H9 (cell line): ENCODE results near the gene PRKCG. TPM values are rescaled to one million over a fixed set of nuclear protein-coding genes. Genes with fewer than 3 reads are reported as not detected.

ENCODE experiments used
- DNase-seq: peaks from one replicate; pipeline ENCODE4 v3.0.0-alpha.2; 2017
- H2AFZ ChIP-seq: one replicate; pipeline ENCODE4 v1.6.1; 2013; ENCODE audit warnings: mild to moderate bottlenecking, low read length, control low read depth, moderate library complexity
- H2AK5ac ChIP-seq: 2 replicates; pipeline ENCODE4 v1.6.1; 2013; ENCODE audit warnings: low read length, control low read depth, mixed read lengths; ENCODE audit not compliant: insufficient read length
- H2BK120ac ChIP-seq: one replicate; pipeline ENCODE4 v1.6.1; 2013; ENCODE audit warnings: low read depth, mild to moderate bottlenecking, low read length, control low read depth, inconsistent platforms; ENCODE audit not compliant: poor library complexity, severe bottlenecking
- H2BK12ac ChIP-seq: 2 replicates; pipeline ENCODE4 v1.6.1; 2013; ENCODE audit warnings: low read length, control low read depth, mixed read lengths, low read depth; ENCODE audit not compliant: insufficient read length
- H2BK15ac ChIP-seq: 2 replicates; pipeline ENCODE4 v1.6.1; 2013; ENCODE audit warnings: low read depth, low read length, control low read depth
- H2BK20ac ChIP-seq: one replicate; pipeline ENCODE4 v1.6.1; 2013; ENCODE audit warnings: low read depth, mild to moderate bottlenecking, low read length, control low read depth, inconsistent platforms; ENCODE audit not compliant: poor library complexity, severe bottlenecking
- H2BK5ac ChIP-seq: 2 replicates; pipeline ENCODE4 v1.6.1; 2013; ENCODE audit warnings: low read length, control low read depth, mixed read lengths; ENCODE audit not compliant: insufficient read length
- H3K14ac ChIP-seq: 2 replicates; pipeline ENCODE4 v1.6.1; 2013; ENCODE audit warnings: low read length, control low read depth; ENCODE audit not compliant: insufficient read depth
- H3K18ac ChIP-seq: 2 replicates; pipeline ENCODE4 v1.6.1; 2013; ENCODE audit warnings: low read depth, mild to moderate bottlenecking, mixed read lengths, low read length, control low read depth; ENCODE audit not compliant: insufficient read length
- H3K23ac ChIP-seq: 2 replicates; pipeline ENCODE4 v1.6.1; 2013; ENCODE audit warnings: low read length, control low read depth, mixed read lengths, low read depth; ENCODE audit not compliant: insufficient read length
- H3K23me2 ChIP-seq: 2 replicates; pipeline ENCODE4 v1.6.1; 2013; ENCODE audit warnings: low read depth, mild to moderate bottlenecking, mixed read lengths, low read length, control low read depth; ENCODE audit not compliant: insufficient read length, poor library complexity, severe bottlenecking
- H3K27ac ChIP-seq: 2 replicates; pipeline ENCODE4 v1.5.1; 2013; ENCODE audit warnings: low read length, control low read depth, mixed read lengths, low read depth; ENCODE audit not compliant: insufficient read length
- H3K27me3 ChIP-seq: 2 replicates; pipeline ENCODE4 v1.6.1; 2013; ENCODE audit warnings: low read length, control low read depth, inconsistent platforms; ENCODE audit not compliant: insufficient read depth
- H3K4ac ChIP-seq: 2 replicates; pipeline ENCODE4 v1.6.1; 2013; ENCODE audit warnings: low read depth, mild to moderate bottlenecking, control low read depth, inconsistent platforms, low read length, moderate library complexity
- H3K4me1 ChIP-seq: 2 replicates; pipeline ENCODE4 v1.6.1; 2013; ENCODE audit warnings: low read length, control low read depth, inconsistent platforms; ENCODE audit not compliant: insufficient read depth
- H3K4me2 ChIP-seq: 2 replicates; pipeline ENCODE4 v1.6.1; 2013; ENCODE audit warnings: low read length, control low read depth, mixed read lengths; ENCODE audit not compliant: insufficient read length, insufficient read depth
- H3K56ac ChIP-seq: 2 replicates; pipeline ENCODE4 v1.6.1; 2013; ENCODE audit warnings: low read depth, mild to moderate bottlenecking, mixed read lengths, low read length, control low read depth; ENCODE audit not compliant: insufficient read length
- H3K79me1 ChIP-seq: 2 replicates; pipeline ENCODE4 v1.6.1; 2013; ENCODE audit warnings: low read depth, mild to moderate bottlenecking, moderate library complexity, low read length, control low read depth, inconsistent platforms; ENCODE audit not compliant: insufficient read depth, poor library complexity, severe bottlenecking
- H3K79me2 ChIP-seq: 2 replicates; pipeline ENCODE4 v1.6.1; 2013; ENCODE audit warnings: low read length, control low read depth, inconsistent platforms; ENCODE audit not compliant: insufficient read depth
- H3K9ac ChIP-seq: 2 replicates; pipeline ENCODE4 v1.6.1; 2013; ENCODE audit warnings: low read length, control low read depth, mixed read lengths; ENCODE audit not compliant: insufficient read length; ENCODE audit errors: extremely low read depth
- H3K9me3 ChIP-seq: one replicate; pipeline ENCODE4 v1.6.1; 2013; ENCODE audit warnings: low read depth, low read length, inconsistent platforms; ENCODE audit not compliant: control insufficient read depth
- H3T11ph ChIP-seq: one replicate; pipeline ENCODE4 v1.6.1; 2013; ENCODE audit warnings: mild to moderate bottlenecking, low read length, control low read depth, inconsistent platforms
- H4K20me1 ChIP-seq: one replicate; pipeline ENCODE4 v1.6.1; 2013; ENCODE audit not compliant: control insufficient read depth, insufficient read length, insufficient read depth
- H4K5ac ChIP-seq: 2 replicates; pipeline ENCODE4 v1.6.1; 2013; ENCODE audit warnings: low read depth, mild to moderate bottlenecking, mixed read lengths, low read length, control low read depth; ENCODE audit not compliant: insufficient read length
- H4K8ac ChIP-seq: replicated peaks from 2 replicates; pipeline ENCODE4 v1.6.1; 2013; ENCODE audit warnings: low read length, control low read depth, mixed read lengths, low read depth; ENCODE audit not compliant: insufficient read length
- H4K91ac ChIP-seq: 2 replicates; pipeline ENCODE4 v1.6.1; 2013; ENCODE audit warnings: low read depth, mild to moderate bottlenecking, moderate library complexity, mixed read lengths, low read length, control low read depth; ENCODE audit not compliant: insufficient read length
- H3K27ac Mint-ChIP-seq, 3 experiments: 2 replicates in 2 of 3; 3 replicates in 1 of 3; pipeline ENCODE4 v1.8.0; 2020 to 2021; ENCODE audit warnings: mixed read lengths in 3 of 3, mild to moderate bottlenecking in 1 of 3, moderate library complexity in 1 of 3
- H3K27me3 Mint-ChIP-seq: 2 replicates; pipeline ENCODE4 v1.8.0; 2021; ENCODE audit warnings: low read depth, mild to moderate bottlenecking, moderate library complexity, mixed read lengths
- H3K36me3 Mint-ChIP-seq, 3 experiments: 2 replicates in 2 of 3; 3 replicates in 1 of 3; pipeline ENCODE4 v1.8.0; 2020 to 2021; ENCODE audit warnings: low read depth in 3 of 3, mixed read lengths in 3 of 3; ENCODE audit not compliant: insufficient read depth in 1 of 3
- H3K4me1 Mint-ChIP-seq, 2 experiments: 2 replicates each; pipeline ENCODE4 v1.8.0; 2020; ENCODE audit warnings: mixed read lengths in 2 of 2
- H3K4me3 Mint-ChIP-seq, 2 experiments: 2 replicates in 1 of 2; 3 replicates in 1 of 2; pipeline ENCODE4 v1.8.0; 2020 to 2021; ENCODE audit warnings: mild to moderate bottlenecking in 2 of 2, mixed read lengths in 2 of 2, moderate library complexity in 1 of 2
- H3K9me3 Mint-ChIP-seq, 2 experiments: 2 replicates in 1 of 2; 3 replicates in 1 of 2; pipeline ENCODE4 v1.8.0; 2020; ENCODE audit warnings: mild to moderate bottlenecking in 2 of 2, mixed read lengths in 2 of 2, moderate library complexity in 1 of 2
- CTCF ChIP-seq: fragments of 200-600 bp; sonication (generic); conservative IDR thresholded peaks from 3 replicates; pipeline ENCODE4 v1.8.0; 2021; ENCODE audit warnings: antibody characterized with exemption, mild to moderate bottlenecking
- WGBS: extraction: QIAGEN DNeasy Blood & Tissue Kit; methylation state at CpG from one replicate; pipeline ENCODE4 v1.1.7; 2013; ENCODE audit warnings: missing lambda C conversion rate, low lambda C conversion rate, mixed read lengths; ENCODE audit not compliant: insufficient read length; ENCODE audit errors: extremely low coverage; 5-methylcytosine and 5-hydroxymethylcytosine counted together
- total RNA-seq: library from RNA; stranded (reverse); gene quantifications from 2 replicates; pipeline ENCODE4 v1.2.1, GENCODE V29; 2021

PRKCG gene
- total RNA-seq, 1 experiment from 2014 or later, result 8.8 TPM

DNA sequence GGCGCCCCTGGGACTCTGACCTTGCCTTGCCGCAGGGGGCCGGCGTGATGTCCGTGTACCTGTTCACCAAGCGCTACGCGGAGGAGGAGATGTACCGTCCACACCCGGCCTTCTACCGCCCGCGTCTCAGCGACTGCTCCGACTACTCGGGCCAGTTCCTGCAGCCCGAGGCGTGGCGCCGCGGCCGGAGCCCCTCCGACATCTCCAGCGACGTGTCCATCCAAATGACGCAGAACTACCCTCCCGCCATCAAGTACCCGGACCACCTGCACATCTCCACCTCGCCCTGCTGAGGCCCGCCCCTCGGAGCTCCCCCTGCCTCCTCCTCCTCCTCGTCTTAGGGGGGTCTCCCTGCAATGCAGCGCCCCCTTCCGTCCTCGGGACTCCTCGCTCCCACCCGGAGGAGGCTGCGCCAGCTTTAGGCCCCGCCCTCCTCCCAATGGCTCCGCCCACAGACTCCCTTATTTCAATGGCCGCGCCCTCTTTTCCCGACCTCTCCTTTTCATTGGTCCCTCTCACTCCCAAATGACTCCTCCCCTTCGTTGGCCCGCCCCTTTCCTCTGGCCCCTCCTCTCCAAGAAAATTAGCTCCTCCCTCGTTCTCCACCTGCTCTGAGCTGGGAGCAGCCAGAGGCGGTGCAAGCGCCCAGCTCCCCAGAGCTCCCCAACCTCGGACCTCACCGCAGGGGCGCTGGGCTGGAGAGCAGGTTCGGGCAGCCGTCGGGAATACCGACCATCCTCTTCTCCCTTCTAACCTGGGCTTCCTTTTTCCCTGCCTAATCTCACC, 60.2 kb downstream of the PRKCG start:
- peak overlapping the region; percentile 53 for H3K9ac ChIP-seq
- no peak overlapping the region for H4K5ac ChIP-seq
- H3K79me1 ChIP-seq, result no peaks in the 10 kb centered on the region
- Mint-ChIP-seq H3K27me3 (peaks cover 3% of the 10 kb centered on the region), H3K4me3 (peak overlapping the region; percentile 78 to 96), H3K36me3 (peaks cover 15 to 27% (median 27%) of the 10 kb centered on the region in 3 experiments; a peak in 6 of 7 replicates), H3K27ac (peak overlapping the region; percentile 65 to 93 (median 89); a peak in 4 of 7 replicates), H3K4me1 (peaks cover 14 to 27% of the 10 kb centered on the region in 2 experiments), H3K9me3 (no peaks in the 10 kb centered on the region; a peak in 2 of 5 replicates)
- H3K23me2 ChIP-seq, result peaks cover 19% of the 10 kb centered on the region
- peak overlapping the region; percentile 80 for H3K4me2 ChIP-seq
- WGBS, result no CpG with 5 or more reads among the region's 55 CpGs
- no peaks in the 10 kb centered on the region for H3K27me3 ChIP-seq
- H3K79me2 ChIP-seq, result no peaks in the 10 kb centered on the region
- H2BK5ac ChIP-seq, result no peak overlapping the region
- H2BK15ac ChIP-seq, result no peak overlapping the region
- H2BK20ac ChIP-seq, result no peak overlapping the region
- H3K4ac ChIP-seq, result no peak overlapping the region
- H3K27ac ChIP-seq, result no peak overlapping the region
- H2AFZ ChIP-seq, result no peak overlapping the region
- H4K8ac ChIP-seq, result no peak overlapping the region
- no peak overlapping the region for H3T11ph ChIP-seq
- H2AK5ac ChIP-seq, result no peak overlapping the region
- H4K20me1 ChIP-seq, result no peaks in the 10 kb centered on the region
- peaks cover 4% of the 10 kb centered on the region; the same call in 1 of the 2 replicates for H3K4me1 ChIP-seq
- peak; percentile 96 for TF ChIP-seq CTCF
- H3K9me3 ChIP-seq, result no peaks in the 10 kb centered on the region
- no peak overlapping the region for H3K23ac ChIP-seq
- no peak overlapping the region for H2BK120ac ChIP-seq
- H4K91ac ChIP-seq, result no peak overlapping the region
- DNase-seq, result peak; percentile 97
- H3K18ac ChIP-seq, result peak overlapping the region; percentile 76
- H3K14ac ChIP-seq, result peak overlapping the region; percentile 37; the same call in 1 of the 2 replicates
- no peak overlapping the region for H2BK12ac ChIP-seq
- H3K56ac ChIP-seq, result no peak overlapping the region
